ENCODE data around the gene TMEM202. TPM values are rescaled to one million over a fixed set of nuclear protein-coding genes. Genes with fewer than 3 reads are reported as not detected.
A peak's percentile ranks its signal among the peaks of the same experiment; 100 is the strongest.

The TMEM202 gene
- total RNA-seq, 1 donor from 2014 or later, result not detected

DNA sequence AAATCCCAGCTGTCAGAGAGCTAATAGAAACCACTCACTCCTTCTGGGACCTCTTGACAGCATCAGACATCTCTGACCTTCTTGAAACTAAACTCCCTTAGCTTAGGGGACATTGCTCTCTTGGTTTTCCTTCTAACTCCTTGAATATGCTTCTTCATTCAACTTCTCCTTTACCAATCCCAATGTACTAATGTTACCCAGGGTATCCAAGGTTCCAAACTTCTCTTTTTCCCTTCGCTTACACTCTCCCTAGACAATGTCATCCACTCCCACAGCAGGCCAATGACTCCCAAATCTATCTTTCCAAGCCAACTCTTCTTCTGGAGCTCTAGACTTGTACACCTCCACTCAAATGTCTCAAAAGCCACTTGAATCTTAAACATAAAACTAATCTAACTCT is 36.9 kb upstream of the TMEM202 start:
- POLR2A ChIA-PET, result interaction anchor here (1.1 to 1.5 kb wide), 2 partner anchors 14 to 41 kb away, joined by 3 to 6 read pairs; partner anchors contain the start of genes CELF6 and HEXA
- Mint-ChIP-seq H3K36me3 (ENCODE audit: low read depth) (peaks cover 33% of the 10 kb centered on the region), H3K4me3 (no peak overlapping the region), H3K27me3 (no peaks in the 10 kb centered on the region), H3K27ac (no peak overlapping the region), H3K9me3 (no peaks in the 10 kb centered on the region), H3K4me1 (peaks cover 26% of the 10 kb centered on the region)
- intact Hi-C loops (cut with micrococcal nuclease), result no loop called here
- CTCF ChIA-PET, result no interaction called here
- no peak for TF ChIP-seq CTCF (IDR thresholded peaks at IDR 0.05)
- no peak for DNase-seq
- ATAC-seq (ENCODE audit: low read depth), result no peak

GRCh38 chr15:72365844-72366243 is 32.3 kb upstream of the TMEM202 start:
- Mint-ChIP-seq H3K36me3 (ENCODE audit: low read depth) (peaks cover 42% of the 10 kb centered on the region), H3K27me3 (no peaks in the 10 kb centered on the region), H3K4me1 (peaks cover 55% of the 10 kb centered on the region), H3K4me3 (no peak overlapping the region), H3K9me3 (no peaks in the 10 kb centered on the region), H3K27ac (peak overlapping the region; percentile 20)
- DNase-seq (no peak), ATAC-seq (ENCODE audit: low read depth) (peak; percentile 54)
- no peak for TF ChIP-seq CTCF (IDR thresholded peaks at IDR 0.05)
- CTCF ChIA-PET, result no interaction called here
- intact Hi-C loops (cut with micrococcal nuclease), result no loop called here
- POLR2A ChIA-PET, result interaction anchor here (0.7 to 2.0 kb wide), 2 partner anchors 10 to 1327 kb away, joined by 3 to 11 read pairs; partner anchors contain the start of gene HEXA

DNA sequence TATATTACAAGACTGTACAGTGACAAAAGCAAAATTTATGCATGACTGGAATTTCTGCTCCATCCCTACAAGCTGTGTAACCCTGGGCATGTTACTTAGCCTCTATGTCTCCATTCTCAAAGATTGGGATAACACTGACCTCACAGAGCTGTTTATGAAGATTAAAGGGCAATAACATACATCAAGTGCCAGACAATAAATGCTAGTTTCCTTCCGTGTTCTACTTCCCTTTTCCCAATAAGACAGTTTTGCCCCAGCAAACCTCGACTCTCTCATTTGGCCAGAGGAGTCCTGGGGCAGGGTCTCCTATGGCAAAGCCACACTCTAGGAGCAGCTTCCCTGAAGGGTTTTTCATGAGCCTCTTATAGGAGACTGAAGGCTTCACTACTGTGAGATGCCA is 29.8 kb upstream of the TMEM202 start:
- Mint-ChIP-seq H3K4me3 (peak overlapping the region; percentile 4), H3K4me1 (peaks cover 77% of the 10 kb centered on the region), H3K27ac (peak overlapping the region; percentile 9), H3K9me3 (no peaks in the 10 kb centered on the region), H3K36me3 (ENCODE audit: low read depth) (peaks cover 49% of the 10 kb centered on the region), H3K27me3 (no peaks in the 10 kb centered on the region)
- ChIA-PET CTCF (no interaction called here), POLR2A (no interaction called here)
- TF ChIP-seq CTCF (IDR thresholded peaks at IDR 0.05), result no peak
- DNase-seq (no peak), ATAC-seq (ENCODE audit: low read depth) (no peak)
- intact Hi-C loops (cut with micrococcal nuclease), result no loop called here

DNA sequence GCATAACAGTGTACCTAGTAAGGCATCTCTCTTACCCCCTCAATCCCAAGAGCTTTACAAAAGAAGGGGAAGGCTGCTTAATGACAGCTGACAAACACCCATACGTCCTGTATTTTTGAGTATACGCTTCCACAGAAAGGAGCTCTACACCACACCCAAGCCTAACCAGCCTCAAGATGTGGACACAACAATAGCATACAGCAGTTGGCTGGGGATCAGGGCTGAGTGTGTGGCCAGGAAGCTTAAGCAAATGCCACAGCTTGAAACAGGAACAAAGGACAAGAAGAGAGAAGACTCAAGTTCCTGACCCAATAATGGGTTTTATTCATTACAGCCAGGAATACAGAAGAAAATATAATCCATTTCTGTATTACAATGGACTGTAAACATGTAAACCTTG is 29.2 kb upstream of the TMEM202 start:
- intact Hi-C loops (cut with micrococcal nuclease), result no loop called here
- Mint-ChIP-seq H3K27ac (no peak overlapping the region), H3K4me1 (peaks cover 83% of the 10 kb centered on the region)

DNA sequence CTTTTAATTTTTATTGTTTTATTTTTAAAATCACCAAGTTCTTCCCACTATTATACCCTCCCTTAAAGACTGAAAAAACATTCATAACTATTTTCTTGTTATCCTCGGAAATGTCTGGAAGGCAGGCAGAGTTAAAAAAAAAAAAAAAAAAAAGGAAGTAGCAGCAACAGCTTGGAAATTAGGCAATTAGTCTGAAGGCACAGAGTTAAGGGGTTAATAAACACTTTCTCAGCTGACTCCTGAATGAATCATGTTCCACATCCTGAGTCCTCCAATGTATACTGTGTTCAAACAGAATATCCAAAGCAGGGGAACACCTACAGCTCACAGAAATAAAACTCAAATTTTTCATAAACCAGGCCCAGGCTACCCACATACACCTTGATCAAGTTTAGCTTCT is 28.1 kb upstream of the TMEM202 start:
- no peak overlapping the region for H3K27ac Mint-ChIP-seq
- no peak for TF ChIP-seq CTCF (IDR thresholded peaks at IDR 0.05)
- intact Hi-C loops (cut with micrococcal nuclease), result no loop called here
- no peak for ATAC-seq (ENCODE audit: low read depth)
- POLR2A ChIA-PET, result interaction anchor here (0.5 kb wide), 1 partner anchor 142 kb away, joined by 3 read pairs; no protein-coding TSS in a partner anchor
- no peak for DNase-seq
- CTCF ChIA-PET, result no interaction called here
- peaks cover 47% of the 10 kb centered on the region for H3K36me3 Mint-ChIP-seq (ENCODE audit: low read depth)
- no peaks in the 10 kb centered on the region for H3K27me3 Mint-ChIP-seq
- peaks cover 92% of the 10 kb centered on the region for H3K4me1 Mint-ChIP-seq
- H3K9me3 Mint-ChIP-seq, result no peaks in the 10 kb centered on the region
- H3K4me3 Mint-ChIP-seq, result no peak overlapping the region

More for the DNA sequence above, 29.2 kb upstream of the TMEM202 start:
- DNase-seq, result no peak
- CTCF ChIA-PET, result no interaction called here
- H3K9me3 Mint-ChIP-seq, result no peaks in the 10 kb centered on the region
- peak overlapping the region; percentile 17 for H3K4me3 Mint-ChIP-seq
- TF ChIP-seq CTCF (IDR thresholded peaks at IDR 0.05), result no peak
- POLR2A ChIA-PET, result no interaction called here
- no peaks in the 10 kb centered on the region for H3K27me3 Mint-ChIP-seq
- peaks cover 49% of the 10 kb centered on the region for H3K36me3 Mint-ChIP-seq (ENCODE audit: low read depth)
- no peak for ATAC-seq (ENCODE audit: low read depth)
